GM12873 (cell line): ENCODE measurements around the gene TRPM2.

Experiments
- TF ChIP-seq, protein P1 (sequence below): IDR thresholded peaks from 2 replicates; pipeline ENCODE4 v1.5.1; 2012; ENCODE audit warnings: low read depth, mild to moderate bottlenecking, moderate library complexity, low read length, control low read depth; ENCODE audit not compliant: insufficient read depth; ENCODE audit errors: missing control alignments

The TRPM2 gene

DNA sequence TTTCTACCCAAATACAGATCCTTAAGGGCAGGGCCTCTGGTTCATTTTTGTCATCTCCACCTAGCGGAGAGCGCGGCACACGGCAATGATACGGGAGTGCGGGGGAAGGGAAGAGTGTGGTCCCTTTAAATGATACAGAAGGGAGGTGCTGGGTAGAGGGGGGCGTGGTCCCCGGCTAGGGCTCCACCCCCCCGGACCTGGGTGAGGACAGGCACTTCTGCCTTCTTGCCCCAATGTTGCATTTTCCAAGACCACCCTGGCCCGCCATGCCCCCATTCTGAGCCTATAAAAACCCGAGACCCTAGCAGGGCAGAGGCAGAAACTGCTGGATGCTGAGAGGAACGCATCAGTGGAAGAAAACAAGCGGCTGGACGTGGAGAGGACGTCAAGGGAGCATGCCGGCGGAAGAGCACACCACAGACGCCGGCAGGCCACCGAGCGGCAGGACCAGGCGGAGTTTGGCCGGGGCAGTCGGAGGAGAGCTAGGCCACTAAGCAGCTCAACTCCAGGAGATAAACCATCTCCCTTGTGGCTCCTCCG is 131.9 kb downstream of the TRPM2 start:
- TF ChIP-seq, protein P1, sequence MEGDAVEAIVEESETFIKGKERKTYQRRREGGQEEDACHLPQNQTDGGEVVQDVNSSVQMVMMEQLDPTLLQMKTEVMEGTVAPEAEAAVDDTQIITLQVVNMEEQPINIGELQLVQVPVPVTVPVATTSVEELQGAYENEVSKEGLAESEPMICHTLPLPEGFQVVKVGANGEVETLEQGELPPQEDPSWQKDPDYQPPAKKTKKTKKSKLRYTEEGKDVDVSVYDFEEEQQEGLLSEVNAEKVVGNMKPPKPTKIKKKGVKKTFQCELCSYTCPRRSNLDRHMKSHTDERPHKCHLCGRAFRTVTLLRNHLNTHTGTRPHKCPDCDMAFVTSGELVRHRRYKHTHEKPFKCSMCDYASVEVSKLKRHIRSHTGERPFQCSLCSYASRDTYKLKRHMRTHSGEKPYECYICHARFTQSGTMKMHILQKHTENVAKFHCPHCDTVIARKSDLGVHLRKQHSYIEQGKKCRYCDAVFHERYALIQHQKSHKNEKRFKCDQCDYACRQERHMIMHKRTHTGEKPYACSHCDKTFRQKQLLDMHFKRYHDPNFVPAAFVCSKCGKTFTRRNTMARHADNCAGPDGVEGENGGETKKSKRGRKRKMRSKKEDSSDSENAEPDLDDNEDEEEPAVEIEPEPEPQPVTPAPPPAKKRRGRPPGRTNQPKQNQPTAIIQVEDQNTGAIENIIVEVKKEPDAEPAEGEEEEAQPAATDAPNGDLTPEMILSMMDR = no peak

DNA sequence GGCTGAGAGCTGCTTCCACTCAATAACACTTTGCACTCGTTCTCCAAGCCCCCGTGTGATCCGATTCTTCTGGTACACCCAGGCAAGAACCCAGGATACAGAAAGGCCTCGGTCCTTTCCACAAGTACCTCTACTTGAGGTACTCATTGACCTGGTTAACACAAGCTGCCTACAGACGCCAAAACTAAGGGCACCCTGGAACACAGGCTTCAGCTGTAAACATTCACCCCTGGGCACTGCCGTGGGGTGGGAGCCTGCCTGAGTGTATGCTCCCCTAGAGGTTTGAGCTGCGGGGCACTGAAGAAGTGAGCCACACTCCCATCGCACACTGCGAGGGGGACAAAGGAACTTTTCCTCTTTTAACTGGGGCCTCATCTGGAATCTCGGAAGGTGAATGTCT is 132.4 kb downstream of the TRPM2 start:
- TF ChIP-seq, protein P1 = no peak

DNA sequence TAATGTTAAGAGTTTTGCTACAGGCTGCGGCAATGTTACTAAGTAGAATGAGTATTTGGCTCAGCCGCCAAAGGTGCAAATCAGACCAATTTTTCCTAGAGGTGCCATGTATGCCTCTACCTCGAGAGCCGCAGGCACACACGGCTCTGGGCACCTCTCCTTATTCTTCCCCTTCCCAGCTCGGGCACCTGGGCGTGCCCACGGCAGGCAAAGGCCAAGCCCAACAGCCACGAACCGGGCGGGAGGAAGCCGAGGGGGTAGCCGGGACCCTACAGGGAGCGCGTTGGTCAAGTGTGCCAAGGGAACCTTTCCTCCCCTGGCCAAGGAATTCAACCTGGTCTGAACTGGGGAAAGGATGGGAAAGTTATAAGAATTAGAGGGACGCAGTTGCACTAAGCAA is 132.9 kb downstream of the TRPM2 start:
- TF ChIP-seq, protein P1 = no peak

DNA sequence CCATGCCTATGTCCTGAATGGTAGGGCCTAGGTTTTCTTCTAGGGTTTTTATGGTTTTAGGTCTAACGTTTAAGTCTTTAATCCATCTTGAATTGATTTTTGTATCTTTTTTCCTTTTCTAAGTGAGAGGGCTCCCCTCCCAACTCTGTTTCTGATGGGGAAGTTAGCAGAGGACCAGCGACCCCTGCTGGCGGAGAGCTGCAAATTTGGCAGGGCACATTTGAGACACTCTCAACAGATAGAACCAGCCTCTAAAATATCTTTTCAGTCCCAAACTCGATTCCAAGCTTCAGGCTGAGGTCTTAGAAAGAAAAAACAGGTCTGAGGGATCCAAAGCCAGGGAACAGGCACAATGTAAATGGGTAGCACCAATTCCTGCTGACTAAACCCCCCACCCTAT is 134.4 kb downstream of the TRPM2 start:
- TF ChIP-seq, protein P1 = peak; percentile 65

DNA sequence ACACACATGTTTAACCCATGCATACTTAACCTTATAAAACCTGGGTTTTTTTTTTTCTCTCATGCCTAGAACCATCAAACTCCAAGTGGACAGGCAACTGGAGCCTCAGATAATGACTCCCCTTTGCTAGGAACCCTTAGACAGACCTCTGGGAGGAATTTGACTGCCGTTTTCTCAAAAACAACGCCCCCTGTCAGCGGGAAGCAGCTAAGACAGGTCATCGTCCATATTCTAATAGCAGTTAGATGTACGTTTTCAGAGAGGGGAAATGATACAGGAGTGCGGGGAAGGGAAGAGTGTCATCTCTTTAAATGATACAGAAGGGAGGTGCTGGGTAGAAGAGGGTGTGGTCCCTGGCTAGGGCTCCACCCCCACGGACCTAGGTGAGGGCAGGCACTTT is 136.5 kb downstream of the TRPM2 start:
- TF ChIP-seq, protein P1 = no peak

DNA sequence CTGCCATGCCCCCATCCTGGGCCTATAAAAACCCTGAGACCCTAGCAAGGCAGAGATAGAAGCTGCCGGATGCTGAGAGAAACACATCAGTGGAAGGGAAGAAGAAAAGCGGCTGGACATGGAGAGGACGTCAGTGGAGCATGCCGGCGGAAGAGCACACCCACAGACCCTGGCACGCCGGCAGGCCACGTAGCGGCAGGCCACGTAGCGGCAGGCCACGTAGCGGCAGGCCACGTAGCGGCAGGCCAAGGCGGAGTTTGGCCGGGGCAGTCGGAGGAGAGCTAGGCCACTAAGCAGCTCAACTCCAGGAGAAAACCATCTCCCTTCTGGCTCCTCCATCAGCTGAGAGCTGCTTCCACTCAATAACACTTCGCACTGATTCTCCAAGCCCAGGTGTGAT is 137.0 kb downstream of the TRPM2 start:
- TF ChIP-seq, protein P1 = no peak

DNA sequence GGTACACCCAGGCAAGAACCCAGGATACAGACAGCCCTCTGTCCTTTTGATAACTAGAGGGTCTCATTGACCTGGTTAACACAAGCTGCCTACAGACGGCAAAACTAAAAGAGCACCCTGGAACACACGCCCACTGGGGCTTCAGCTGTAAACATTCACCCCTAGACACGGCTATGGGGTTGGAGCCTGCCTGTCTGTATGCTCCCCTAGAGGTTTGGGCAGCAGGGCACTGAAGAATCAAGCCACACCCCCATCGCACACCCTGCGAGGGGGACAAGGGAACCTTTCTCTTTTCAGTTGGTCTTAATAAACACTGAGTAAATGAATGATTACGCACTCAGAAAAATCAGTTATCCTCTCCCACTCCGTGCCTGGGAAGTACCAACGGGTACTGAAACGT is 137.4 kb downstream of the TRPM2 start:
- TF ChIP-seq, protein P1 = no peak
